Tongue (tissue), 2 donors: ENCODE measurements around the gene MYL1. TPM values are rescaled to one million over a fixed set of nuclear protein-coding genes. Genes with fewer than 3 reads are reported as not detected.

ENCODE experiments used
- DNase-seq: peaks from one replicate; pipeline ENCODE4 v3.0.0-alpha.2; 2015
- total RNA-seq: library from RNA; depleted of rRNA; stranded (reverse); fragments of >200 nt; gene quantifications from one replicate; pipeline ENCODE4 v1.2.3, GENCODE V29; 2014

MYL1 gene
- total RNA-seq: 6,866 TPM

- DNase-seq: peak; percentile 74
Measured at GRCh38 chr2:210315015-210315788, at the start of gene MYL1. TSS of gene MYL1 (minus strand) at chr2:210315174. CDS start at chr2:210315042, 132 bp downstream.

DNA sequence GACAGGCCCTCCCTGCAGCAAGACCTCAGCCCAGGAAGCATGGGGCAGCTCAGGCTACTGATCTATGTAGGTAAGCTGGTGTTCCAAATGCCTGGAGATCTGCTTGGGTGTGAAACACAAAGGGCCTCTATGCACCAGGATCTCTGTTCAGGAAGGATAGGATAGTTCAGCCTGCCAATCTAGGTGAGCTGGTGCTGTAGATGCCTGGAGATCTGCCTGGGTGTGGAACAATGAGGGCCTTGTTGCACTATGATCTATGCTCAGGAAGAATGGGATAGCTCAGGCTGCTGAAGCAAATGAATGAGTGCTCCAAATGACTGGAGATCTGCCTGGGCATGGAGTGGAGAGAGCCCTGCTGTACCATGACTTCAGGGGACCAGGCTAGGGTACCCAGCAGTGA, 48.9 kb upstream of the MYL1 start:
- DNase-seq: no peak

GRCh38 chr2:210363261-210363660, 48.3 kb upstream of the MYL1 start:
- no peak for DNase-seq

DNA sequence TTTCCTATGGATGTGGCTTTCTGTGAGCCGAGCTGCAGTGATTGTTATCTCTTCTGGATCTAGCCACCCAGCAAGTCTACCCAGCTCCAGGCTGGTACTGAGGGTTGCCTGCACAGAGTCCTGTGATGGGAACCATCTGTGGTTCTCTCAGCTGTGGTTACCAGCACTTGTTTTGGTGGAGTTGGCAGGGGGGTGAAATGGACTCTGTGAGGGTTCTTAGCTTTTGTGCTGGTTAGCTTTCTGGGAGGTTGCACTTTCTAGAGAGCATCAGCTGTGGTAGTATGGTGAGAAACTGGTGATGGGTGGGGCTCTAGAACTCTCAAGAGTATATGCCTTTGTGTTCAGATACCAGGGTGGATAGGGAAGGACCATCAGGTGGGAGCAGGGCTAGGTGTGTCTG, 45.4 kb upstream of the MYL1 start:
- DNase-seq: no peak

- no peak for DNase-seq
Measured at GRCh38 chr2:210356944-210357343, 42.0 kb upstream of the MYL1 start.

DNA sequence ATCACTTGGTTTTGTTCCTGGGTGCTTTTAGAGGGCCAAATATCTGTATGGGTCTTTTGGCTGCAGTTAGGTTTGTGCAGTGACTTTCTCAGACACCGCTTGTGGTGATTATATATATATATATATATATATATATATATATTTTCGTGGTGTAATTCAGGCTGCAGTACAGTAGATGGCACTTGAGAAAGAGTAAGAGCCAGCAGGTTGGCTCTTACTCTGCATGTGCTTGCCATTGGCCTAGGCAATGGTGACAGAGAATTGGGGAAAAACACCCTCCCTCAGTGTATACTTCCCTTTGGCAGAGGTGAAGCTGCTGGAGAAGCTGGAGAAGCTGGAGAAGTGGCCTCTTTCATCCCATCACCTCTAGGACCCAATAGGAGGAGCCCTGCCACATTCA, 22.2 kb upstream of the MYL1 start:
- no peak for DNase-seq

DNA sequence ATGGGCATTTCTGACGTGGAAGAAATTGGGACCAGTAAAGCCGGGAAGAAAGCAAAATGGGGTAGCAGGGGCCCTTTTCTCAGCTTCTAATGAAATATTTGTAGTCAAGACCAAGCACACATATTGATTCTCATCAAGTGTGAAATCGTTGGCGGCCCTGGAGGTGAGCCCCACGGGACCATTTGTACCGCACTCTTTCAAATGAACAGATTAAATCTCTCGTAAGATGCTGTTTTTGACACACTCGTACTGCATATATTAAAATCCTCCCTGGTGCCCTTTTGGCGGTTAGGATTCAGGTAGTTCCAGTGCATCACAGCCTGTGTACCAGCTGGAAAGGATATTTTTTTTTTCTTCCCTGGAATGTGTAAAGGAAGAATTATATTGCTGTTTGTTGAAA, 9.9 kb upstream of the MYL1 start:
- DNase-seq: no peak

DNA sequence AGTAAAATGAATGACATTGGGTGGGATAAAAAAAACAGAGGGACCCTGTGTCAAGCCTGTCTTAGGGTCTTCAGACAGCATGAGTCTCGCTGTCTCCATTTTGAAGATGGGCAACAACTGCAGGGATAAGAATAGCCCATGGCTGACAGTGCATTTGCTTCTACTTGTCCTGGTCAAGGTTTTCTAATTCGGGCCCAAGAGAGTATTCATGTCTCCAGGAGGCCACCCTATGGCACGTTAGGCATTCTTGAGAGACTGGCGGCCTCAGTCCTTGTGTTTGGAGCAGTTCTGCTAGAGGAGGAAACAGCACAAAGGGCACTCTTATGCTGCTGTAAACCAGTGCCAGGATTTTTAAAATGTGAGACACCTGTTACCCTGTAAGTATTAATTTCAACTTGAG, 9.5 kb upstream of the MYL1 start:
- peak; percentile 83 for DNase-seq

- no peak for DNase-seq
Measured at GRCh38 chr2:210323003-210323402, 8.0 kb upstream of the MYL1 start.

DNA sequence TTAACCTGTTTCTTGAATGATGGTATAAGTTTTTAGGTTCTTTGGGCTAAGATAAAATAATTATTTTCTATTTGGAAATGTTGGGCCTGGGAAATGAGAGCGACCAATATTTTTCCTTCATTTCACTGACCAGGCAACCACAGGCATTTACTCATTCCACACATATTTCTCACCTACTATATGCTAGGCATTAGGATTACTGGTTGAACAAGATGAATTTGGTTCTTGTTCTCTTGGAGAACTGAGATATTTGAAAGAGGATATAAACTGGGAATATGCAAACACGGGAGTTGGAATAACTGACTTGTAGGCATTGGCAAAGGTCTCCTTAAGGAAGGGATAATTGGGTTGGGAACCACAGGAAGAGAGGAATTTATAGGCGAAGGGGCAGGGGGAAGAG, 3.9 kb upstream of the MYL1 start:
- no peak for DNase-seq

DNA sequence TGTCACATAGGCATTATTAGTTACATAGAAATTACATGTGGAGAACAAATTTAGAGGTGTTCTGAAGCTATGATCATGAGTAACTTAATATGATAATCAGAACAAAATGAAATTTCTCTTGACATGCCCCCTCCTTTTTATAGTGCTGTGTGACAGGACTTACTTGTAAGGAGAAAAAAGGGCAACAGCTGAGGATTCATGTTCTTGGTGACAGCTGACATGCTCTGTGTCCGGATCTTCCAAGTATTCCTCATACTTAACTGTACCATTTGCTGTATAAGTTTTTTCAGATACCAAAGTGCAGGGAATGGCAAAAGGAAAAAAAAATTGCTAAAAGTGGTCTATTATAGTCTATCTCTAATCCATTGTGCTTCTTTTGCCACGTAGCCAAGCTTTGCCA, 3.5 kb upstream of the MYL1 start:
- peak; percentile 76 for DNase-seq

DNA sequence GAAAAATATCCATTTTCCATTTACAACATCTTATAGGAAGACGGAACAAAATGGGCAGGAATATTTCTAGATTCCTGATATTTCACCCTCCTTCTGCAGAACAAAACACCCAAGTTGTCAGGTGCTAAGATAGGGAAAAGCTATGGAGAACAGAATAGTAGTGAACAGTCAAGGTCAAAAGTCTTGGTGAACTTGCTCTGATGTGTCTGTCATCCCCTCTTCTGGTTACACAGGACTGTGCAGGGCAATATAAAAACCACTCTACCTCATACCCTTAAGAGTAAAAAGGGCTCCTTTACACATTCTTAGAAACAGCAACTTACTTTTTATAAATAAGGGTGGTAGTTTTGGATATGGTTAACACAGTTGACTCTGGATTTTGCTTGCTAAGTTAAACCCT, 4.4 kb downstream of the MYL1 start:
- peak; percentile 44 for DNase-seq

GRCh38 chr2:210309548-210310233, 5.3 kb downstream of the MYL1 start:
- peak; percentile 56 for DNase-seq

DNA sequence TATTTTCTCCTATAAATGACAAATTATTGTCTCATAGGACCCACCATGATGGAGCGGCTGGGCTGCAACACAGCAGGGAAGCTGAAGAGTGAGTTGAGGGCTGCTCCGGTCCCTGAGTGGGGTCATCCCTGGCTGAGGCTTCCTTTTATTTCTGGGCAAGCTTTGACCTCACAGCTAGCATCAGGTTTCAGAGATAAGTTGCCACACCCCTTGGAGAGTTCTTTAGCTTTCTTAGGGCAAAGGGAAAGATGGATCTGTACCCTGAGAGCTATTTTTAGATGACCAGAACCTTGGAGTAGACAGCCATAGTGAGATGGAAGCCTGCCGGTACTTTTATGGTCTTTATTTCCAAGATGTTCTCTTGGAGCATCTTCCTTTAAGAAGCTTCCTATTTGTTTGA, 11.5 kb downstream of the MYL1 start:
- DNase-seq: peak; percentile 75

DNA sequence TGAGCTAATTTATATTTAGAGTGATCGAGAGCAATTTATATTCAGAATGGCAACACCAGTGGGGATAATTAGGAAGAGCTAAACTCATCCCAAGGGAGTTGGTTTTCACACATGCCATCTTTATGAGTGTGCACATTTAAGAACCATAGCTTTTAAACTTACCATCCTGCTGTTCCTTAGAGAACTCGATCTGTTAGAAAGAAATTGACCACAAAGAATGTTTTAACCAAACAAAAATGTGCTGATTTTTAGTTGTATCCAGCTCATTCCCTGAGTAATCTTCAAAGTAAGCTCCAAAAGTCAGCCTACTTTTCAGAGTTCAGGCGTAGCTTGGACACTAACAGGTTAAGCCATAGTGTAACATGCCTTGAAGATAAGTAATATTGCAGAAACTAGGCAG, 12.6 kb downstream of the MYL1 start:
- no peak for DNase-seq

DNA sequence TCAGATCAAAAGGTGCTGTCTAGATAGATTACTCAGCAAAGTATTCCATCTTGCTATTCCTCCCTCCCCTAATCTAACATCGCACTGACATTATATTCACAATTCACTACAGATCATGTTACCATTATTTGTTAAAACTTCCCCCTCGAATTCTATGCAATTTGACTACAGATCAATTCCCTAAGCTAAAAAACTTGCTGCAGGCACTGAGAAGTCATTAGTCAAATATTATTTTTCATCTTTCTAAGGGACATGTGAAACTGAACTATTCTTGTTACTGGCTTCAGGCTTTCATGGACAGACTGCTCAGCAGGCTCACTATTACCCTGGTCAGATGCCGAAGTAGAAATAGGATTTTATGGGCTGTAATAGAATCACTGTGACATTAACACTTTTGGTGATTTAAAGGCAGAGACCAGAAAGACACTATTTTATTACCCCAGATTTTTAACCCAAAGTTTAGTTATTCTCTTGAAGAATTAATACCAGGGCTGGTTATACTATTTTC, 15.1 kb downstream of the MYL1 start:
- DNase-seq: no peak

- peak; percentile 90 for DNase-seq
Measured at GRCh38 chr2:210288408-210288807, 26.6 kb downstream of the MYL1 start.

- DNase-seq: peak; percentile 54
Measured at GRCh38 chr2:210287301-210287700, 27.7 kb downstream of the MYL1 start.

GRCh38 chr2:210286123-210286680, 28.8 kb downstream of the MYL1 start:
- DNase-seq: no peak

DNA sequence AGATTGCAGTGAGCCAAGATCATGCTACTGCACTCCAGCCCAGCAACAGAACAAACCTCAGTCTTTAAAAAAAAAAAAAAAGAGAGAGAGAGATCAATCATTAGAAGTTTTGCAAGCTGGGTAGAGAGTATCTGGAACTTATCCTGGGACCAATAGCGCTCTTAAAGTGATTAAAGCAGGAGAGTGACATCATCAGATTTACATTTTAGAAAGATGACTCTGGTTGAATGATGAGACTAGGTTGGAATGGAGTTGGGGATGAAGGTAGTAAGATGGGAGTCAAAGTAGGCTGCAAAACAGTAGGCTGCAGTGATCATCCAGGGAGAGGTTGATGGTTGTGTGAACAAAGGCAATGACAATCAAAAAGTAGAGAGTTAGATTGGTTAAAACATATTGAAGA, 37.8 kb downstream of the MYL1 start:
- DNase-seq: no peak

DNA sequence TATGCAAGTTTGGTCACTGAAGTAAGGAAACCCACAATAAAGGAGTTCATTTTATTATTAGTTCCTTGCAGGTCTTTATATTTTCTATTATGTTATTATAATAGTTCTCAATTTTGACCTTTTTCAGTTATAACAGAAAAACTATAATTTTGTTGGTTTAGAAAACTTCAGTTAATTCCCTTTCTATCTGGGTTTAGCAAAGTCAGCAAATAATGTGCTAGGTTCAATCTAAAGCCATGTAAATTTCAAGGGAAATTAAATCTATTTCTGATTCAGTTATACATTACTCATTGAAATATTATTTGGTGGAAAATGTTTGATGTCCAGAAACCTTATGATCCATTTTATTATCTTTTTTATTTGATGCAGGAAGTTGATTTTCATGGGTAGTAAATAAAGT, 43.7 kb downstream of the MYL1 start:
- DNase-seq: no peak

DNA sequence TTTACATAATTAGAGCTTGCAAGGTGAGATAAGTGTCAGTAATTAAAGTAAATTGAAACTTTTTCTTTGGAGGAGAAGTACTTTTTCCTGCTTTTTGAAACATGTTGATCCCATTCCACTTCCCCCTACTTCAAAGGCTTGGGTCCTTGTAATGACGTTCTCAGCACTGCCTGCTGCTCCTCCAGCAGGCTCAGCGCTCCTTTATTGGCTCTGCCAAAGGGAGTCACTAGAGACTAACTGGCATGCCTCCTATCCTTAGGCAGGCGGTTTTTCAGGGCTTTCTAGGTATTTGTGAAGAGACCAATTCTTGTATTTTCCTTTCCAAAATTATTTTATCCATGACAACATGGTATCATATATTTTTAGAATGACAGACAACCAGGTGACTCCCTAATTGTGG, 45.8 kb downstream of the MYL1 start:
- DNase-seq: no peak

DNA sequence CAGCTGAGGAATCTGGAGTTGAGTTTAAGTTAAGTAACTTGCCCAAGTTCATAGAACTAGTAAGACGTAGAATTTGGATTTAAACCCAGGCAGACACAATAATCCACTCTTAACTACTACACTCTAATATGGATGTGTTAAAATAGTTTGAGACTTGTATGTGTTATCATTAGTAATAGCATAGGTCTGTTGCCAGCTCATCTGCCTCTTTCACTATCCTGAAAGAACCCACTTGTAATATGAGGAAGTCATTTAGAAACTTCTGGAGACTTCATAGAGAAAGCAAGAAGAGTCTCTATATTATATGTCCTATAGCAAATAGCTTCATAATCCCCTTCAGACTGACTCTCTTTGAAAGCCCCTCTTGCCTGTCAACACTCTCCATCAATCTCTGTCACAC, 46.7 kb downstream of the MYL1 start:
- no peak for DNase-seq

DNA sequence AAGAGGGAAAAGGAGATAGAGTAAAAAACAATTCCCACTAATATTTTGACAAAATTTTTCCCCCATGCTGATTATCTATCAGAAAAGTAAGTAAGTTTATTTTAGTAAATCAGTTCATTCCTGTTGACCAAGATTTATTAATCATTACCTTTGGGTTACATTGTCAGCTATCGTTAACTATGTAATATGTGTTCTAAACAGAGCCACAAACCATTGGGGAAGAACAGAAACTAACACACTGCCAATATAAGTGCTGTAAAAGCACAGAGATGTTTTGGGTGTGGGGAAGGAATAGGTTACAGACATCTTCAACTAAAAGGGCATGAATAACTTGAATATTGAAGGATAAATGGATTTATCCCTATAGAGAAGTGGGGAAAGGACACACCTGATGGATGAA, 47.3 kb downstream of the MYL1 start:
- DNase-seq: no peak
